ENCODE results near the gene CYTH3. TPM values are rescaled to one million over a fixed set of nuclear protein-coding genes. Genes with fewer than 3 reads are reported as not detected.

CYTH3 gene
- total and polyA plus RNA-seq, 9 donors, result 20.3 to 46.7 (median 41.3) TPM

DNA sequence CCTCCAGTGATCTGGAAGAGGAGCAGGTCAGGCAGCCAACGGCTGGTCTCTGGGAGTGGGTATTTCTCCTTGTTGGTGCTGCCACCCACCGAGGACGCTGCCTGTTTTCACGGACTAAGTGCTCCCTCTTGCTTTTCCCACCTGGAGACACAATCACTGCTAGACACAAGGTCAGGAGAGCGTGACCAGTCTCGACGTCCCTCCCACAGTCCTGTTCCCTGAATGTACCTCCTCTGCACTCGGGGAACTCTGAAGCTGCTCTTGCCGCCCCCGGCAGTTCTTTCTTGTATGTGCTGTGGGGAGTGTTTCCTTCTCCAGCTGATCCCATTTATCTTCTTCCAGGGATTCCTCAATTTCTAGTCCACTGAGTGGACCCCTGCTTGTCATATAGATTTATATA is 89.4 kb downstream of the CYTH3 start:
- no peak for DNase-seq

DNA sequence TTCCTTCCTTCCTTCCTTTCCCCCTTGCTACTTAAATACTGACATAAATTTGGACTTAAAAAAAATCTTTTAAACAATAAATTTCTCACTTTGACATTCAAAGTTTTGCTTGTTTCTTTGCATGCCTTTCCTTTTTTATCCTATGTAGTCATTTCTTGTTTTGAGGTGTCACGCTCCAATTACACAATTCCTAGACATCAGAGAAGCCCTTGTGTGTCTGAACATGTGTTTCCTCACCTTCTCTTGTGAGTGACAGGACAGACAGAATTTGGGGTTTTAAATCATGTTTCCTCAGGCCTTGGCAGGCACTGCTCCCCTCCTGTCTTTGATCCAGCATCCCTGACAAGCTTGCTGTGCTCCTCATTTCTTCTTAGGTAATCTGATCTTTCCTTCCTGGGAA is 91.3 kb downstream of the CYTH3 start:
- H3K27me3 ChIP-seq (ENCODE audit: control insufficient read depth, insufficient read depth, low read length), result no peaks in the 10 kb centered on the region
- no peak overlapping the region for H3K27ac ChIP-seq (ENCODE audit: low read length)
- no peak overlapping the region for H3K4me3 ChIP-seq (ENCODE audit: low read length)
- DNase-seq, result no peak
- H3K36me3 ChIP-seq (ENCODE audit: control insufficient read depth, insufficient read depth, low read length), result peaks cover 41% of the 10 kb centered on the region
- no peaks in the 10 kb centered on the region for H3K9me3 ChIP-seq (replicated peaks; ENCODE audit: control insufficient read depth, low read depth, low read length)
- WGBS (ENCODE audit: insufficient coverage), result no CpG with 5 or more reads among the region's 1 CpG
- peaks cover 5% of the 10 kb centered on the region for H3K4me1 ChIP-seq (ENCODE audit: control insufficient read depth, insufficient read depth, low read length)

More for the DNA sequence above, 89.4 kb downstream of the CYTH3 start:
- H3K4me1 ChIP-seq (ENCODE audit: control insufficient read depth, insufficient read depth, low read length), result peaks cover 5% of the 10 kb centered on the region
- no peak overlapping the region for H3K4me3 ChIP-seq (ENCODE audit: low read length)
- H3K27me3 ChIP-seq (ENCODE audit: control insufficient read depth, insufficient read depth, low read length), result no peaks in the 10 kb centered on the region
- no peak overlapping the region for H3K27ac ChIP-seq (ENCODE audit: low read length)
- 81% methylated on average over 5 of the region's 10 CpGs for WGBS (ENCODE audit: insufficient coverage)
- H3K9me3 ChIP-seq (replicated peaks; ENCODE audit: control insufficient read depth, low read depth, low read length), result no peaks in the 10 kb centered on the region
- peaks cover 51% of the 10 kb centered on the region for H3K36me3 ChIP-seq (ENCODE audit: control insufficient read depth, insufficient read depth, low read length)

DNA sequence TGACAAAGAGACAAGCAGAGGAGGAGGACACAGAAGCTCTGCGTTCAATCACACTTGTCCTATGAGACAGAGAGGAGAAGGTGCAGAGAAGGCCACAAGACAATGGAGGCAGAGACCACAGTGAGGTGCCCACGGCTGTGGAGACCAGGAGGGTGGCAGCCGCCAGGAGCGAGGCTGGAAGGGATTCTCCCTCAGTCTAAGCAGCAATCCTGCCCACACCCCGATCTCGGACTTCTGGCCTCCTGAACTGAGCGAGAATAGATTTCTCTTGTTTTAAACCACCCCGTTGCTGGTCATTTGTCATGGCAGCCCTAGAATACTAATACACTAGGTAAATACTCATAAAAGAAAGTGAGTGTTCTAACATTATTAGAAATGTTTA is 92.1 kb downstream of the CYTH3 start:
- peaks cover 38% of the 10 kb centered on the region for H3K36me3 ChIP-seq (ENCODE audit: control insufficient read depth, insufficient read depth, low read length)
- WGBS (ENCODE audit: insufficient coverage), result 87% methylated on average over 4 of the region's 8 CpGs

DNA sequence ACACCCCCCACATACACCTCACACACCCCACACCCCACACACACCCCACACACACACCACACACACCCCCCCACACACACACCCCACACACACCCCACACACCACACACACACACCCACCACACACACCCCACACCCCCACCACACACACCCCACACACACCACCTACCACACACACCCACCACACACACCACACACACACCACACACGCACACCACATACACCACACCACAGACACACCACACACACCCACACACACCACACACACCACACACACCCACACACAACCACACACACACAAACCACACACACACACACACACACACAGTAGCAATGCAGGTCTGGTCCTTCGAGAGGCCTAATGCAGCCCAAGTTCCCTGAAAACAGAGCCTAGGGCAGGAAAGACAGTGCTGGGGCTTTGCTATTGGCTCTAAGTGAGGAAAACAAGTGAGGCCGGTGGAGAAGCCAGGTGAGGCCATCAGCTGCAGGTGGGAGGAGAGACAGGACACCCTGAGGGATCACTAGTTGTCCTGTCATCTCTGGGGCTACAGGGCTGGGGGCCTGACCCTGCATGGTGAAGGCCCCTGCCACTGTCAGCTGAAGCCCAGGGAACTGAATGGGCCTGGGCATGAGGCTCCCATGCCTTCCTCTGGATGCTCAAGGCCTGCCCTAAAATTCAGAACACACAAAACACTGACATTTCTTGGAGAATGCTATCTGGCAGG is 92.6 kb downstream of the CYTH3 start:
- WGBS (ENCODE audit: insufficient coverage), result 70% methylated on average over 2 of the region's 3 CpGs
- no peak overlapping the region for H3K27ac ChIP-seq (ENCODE audit: low read length)
- no peaks in the 10 kb centered on the region for H3K27me3 ChIP-seq (ENCODE audit: control insufficient read depth, insufficient read depth, low read length)
- no peaks in the 10 kb centered on the region for H3K9me3 ChIP-seq (replicated peaks; ENCODE audit: control insufficient read depth, low read depth, low read length)
- H3K4me3 ChIP-seq (ENCODE audit: low read length), result no peak overlapping the region
- peaks cover 5% of the 10 kb centered on the region for H3K4me1 ChIP-seq (ENCODE audit: control insufficient read depth, insufficient read depth, low read length)
- DNase-seq, result no peak
- peaks cover 41% of the 10 kb centered on the region for H3K36me3 ChIP-seq (ENCODE audit: control insufficient read depth, insufficient read depth, low read length)

More for the DNA sequence above, 92.1 kb downstream of the CYTH3 start:
- H3K27me3 ChIP-seq (ENCODE audit: control insufficient read depth, insufficient read depth, low read length), result no peaks in the 10 kb centered on the region
- no peak overlapping the region for H3K27ac ChIP-seq (ENCODE audit: low read length)
- H3K4me1 ChIP-seq (ENCODE audit: control insufficient read depth, insufficient read depth, low read length), result peaks cover 5% of the 10 kb centered on the region
- no peaks in the 10 kb centered on the region for H3K9me3 ChIP-seq (replicated peaks; ENCODE audit: control insufficient read depth, low read depth, low read length)
- no peak overlapping the region for H3K4me3 ChIP-seq (ENCODE audit: low read length)
- no peak for DNase-seq

DNA sequence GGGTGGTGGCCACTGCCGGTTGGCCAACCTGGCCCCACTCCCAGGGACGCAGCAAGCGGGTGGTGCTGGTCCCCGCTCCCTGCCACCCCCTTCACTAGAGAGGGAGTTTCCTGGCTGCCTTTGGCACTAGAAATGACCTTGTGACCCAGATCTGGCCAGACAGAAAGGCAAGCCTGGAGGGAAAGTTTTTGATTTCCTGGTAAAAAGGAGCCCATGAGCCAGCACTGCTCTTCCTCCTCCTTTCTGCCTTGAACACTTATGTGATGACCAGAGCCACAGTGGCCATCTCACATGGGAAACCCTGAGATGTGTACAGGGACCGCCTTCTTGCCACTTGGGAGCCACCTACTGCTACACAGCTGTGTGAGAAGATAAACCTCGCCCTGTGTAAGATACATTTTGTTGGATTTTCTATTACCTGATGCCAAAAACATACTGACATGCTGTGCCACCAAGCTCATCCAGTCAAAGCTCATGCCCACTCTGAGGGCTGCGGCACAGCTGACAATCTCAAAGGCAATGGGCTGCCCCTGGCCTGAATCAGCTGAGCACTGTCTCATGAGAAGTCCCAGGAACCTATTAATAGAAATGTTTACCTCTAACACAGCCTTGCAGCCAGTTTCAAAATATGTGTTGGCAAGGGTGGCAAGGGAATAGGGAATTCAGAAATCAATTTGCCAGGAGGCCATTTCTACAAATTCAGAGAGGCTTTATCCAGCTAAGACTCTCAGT is 94.0 kb downstream of the CYTH3 start:
- Histone ChIP-seq H3K36me3 (ENCODE audit: control insufficient read depth, insufficient read depth, low read length) (peaks cover 35% of the 10 kb centered on the region), H3K9me3 (replicated peaks; ENCODE audit: control insufficient read depth, low read depth, low read length) (no peaks in the 10 kb centered on the region), H3K4me1 (ENCODE audit: control insufficient read depth, insufficient read depth, low read length) (peaks cover 5% of the 10 kb centered on the region), H3K27me3 (ENCODE audit: control insufficient read depth, insufficient read depth, low read length) (no peaks in the 10 kb centered on the region), H3K4me3 (ENCODE audit: low read length) (no peak overlapping the region), H3K27ac (ENCODE audit: low read length) (no peak overlapping the region)
- no peak for DNase-seq
- no CpG with 5 or more reads among the region's 7 CpGs for WGBS (ENCODE audit: insufficient coverage)

DNA sequence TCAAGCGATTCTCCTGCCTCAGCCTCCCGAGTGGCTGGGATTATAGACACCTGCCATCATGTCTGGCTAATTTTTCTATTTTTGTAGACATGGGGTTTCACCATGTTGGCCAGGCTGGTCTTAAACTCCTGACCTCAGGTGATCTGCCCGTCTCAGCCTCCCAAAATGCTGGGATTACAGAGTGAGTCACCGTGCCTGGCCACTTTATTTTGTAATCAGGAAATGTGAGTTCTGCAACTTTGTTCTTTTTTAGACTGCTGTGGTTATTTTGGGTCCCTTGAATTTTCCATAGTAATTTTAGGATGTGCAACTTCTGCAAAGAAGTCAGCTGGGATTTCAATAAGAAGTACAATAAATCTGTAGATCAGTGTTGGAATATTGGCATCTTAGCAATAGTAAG is 96.8 kb downstream of the CYTH3 start:
- Histone ChIP-seq H3K27ac (ENCODE audit: low read length) (no peak overlapping the region), H3K4me3 (ENCODE audit: low read length) (no peak overlapping the region), H3K4me1 (ENCODE audit: control insufficient read depth, insufficient read depth, low read length) (peaks cover 19% of the 10 kb centered on the region), H3K36me3 (ENCODE audit: control insufficient read depth, insufficient read depth, low read length) (peaks cover 40% of the 10 kb centered on the region), H3K27me3 (ENCODE audit: control insufficient read depth, insufficient read depth, low read length) (no peaks in the 10 kb centered on the region), H3K9me3 (replicated peaks; ENCODE audit: control insufficient read depth, low read depth, low read length) (no peaks in the 10 kb centered on the region)
- peak; percentile 64 for DNase-seq
- 57% methylated on average over 4 of the region's 4 CpGs for WGBS (ENCODE audit: insufficient coverage)

DNA sequence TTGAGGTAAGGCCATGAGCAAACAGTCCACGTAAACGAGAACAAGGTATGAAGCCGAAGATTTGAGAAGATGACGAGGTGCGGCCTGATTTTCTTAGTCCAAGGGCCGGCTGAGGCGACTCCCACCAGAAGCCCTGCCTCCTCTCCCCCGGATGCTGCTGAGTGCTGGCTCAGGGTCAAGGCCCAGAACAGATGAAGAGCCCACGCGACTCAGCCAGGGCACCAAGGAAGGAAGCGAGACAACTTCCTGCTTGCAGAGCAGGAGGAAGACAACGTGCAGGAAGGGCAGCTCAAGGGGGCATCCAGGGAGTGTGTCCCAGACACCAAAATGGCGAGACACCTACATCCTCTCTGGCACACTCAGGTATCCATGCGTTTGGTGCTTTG is 99.5 kb downstream of the CYTH3 start:
- Histone ChIP-seq H3K27ac (ENCODE audit: low read length) (no peak overlapping the region), H3K4me1 (ENCODE audit: control insufficient read depth, insufficient read depth, low read length) (peaks cover 26% of the 10 kb centered on the region), H3K9me3 (replicated peaks; ENCODE audit: control insufficient read depth, low read depth, low read length) (no peaks in the 10 kb centered on the region), H3K4me3 (ENCODE audit: low read length) (no peak overlapping the region), H3K27me3 (ENCODE audit: control insufficient read depth, insufficient read depth, low read length) (no peaks in the 10 kb centered on the region), H3K36me3 (ENCODE audit: control insufficient read depth, insufficient read depth, low read length) (peaks cover 50% of the 10 kb centered on the region)
- 57% methylated on average over 10 of the region's 14 CpGs for WGBS (ENCODE audit: insufficient coverage)
- DNase-seq, result no peak

DNA sequence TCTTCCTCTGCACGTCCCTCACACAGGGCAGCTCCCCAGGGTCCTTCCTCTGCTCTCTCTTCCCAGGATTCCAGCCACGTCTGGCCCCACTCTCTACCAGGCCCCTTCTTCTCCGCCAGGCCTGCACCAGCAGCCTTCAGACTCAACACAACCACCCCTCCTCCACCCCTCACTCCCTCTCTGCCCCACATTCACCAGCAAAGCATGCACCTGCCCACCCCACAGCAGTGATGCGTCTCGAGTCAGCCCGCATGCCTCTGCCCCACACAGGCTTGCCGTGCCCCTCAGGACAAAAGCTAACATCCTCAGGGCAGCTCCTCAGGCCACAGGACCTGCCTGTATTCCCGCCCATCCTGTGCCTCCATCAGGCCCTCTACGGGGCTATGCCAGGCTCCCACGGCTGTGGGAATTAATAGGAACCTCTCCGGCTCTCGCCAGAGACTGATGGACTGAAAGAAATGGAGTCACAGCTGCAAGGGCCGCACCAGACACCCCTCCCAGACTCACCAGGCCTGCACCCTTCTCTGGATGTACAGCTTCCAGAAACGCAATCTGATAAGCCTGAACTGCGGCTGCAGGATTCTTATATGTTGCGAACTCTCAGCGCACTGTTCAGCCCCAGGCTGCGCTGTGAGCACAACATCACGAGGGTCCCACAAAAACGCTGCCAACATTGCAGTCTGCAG is 100.1 kb downstream of the CYTH3 start:
- Histone ChIP-seq H3K9me3 (replicated peaks; ENCODE audit: control insufficient read depth, low read depth, low read length) (no peaks in the 10 kb centered on the region), H3K4me1 (ENCODE audit: control insufficient read depth, insufficient read depth, low read length) (peaks cover 32% of the 10 kb centered on the region), H3K36me3 (ENCODE audit: control insufficient read depth, insufficient read depth, low read length) (peaks cover 51% of the 10 kb centered on the region), H3K27me3 (ENCODE audit: control insufficient read depth, insufficient read depth, low read length) (no peaks in the 10 kb centered on the region), H3K4me3 (ENCODE audit: low read length) (no peak overlapping the region), H3K27ac (ENCODE audit: low read length) (no peak overlapping the region)
- 72% methylated on average over 20 of the region's 20 CpGs for WGBS (ENCODE audit: insufficient coverage)
- no peak for DNase-seq

DNA sequence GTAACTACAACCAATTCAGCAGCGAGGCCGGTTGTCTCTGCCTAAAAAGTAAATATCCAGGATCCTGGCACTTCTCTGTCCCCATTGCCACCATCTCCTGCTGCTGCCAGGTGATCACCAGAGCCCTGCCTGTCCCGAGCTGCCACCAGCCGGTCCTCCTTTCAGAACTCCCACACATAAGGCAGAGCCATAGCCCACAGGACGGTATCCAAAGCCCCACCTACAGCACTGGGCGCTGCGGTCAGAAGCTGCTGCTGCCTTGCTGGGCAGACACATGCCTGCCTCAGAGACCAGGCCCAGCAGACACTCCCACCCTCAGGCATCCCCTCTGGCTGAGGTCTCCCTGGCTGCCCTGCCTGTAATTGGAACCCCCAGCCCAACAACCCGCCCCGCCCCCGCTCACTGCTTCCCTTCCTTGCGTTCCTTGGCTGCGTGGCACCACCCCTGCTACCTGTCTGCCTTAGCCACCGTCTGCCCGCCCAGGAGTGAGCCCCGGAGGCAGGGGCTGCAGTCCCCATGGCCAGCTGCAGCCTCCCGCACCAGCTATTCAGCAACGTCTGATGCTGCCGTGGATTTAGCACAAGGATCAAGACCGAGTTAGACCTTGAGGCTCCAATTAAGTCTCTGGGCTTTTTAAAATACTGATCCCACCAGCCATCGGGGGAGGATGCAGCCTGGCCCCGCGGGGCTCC is 100.7 kb downstream of the CYTH3 start:
- WGBS (ENCODE audit: insufficient coverage), result 41% methylated on average over 22 of the region's 22 CpGs
- Histone ChIP-seq H3K4me1 (ENCODE audit: control insufficient read depth, insufficient read depth, low read length) (peaks cover 38% of the 10 kb centered on the region), H3K4me3 (ENCODE audit: low read length) (no peak overlapping the region), H3K27me3 (ENCODE audit: control insufficient read depth, insufficient read depth, low read length) (no peaks in the 10 kb centered on the region), H3K36me3 (ENCODE audit: control insufficient read depth, insufficient read depth, low read length) (peaks cover 50% of the 10 kb centered on the region), H3K27ac (ENCODE audit: low read length) (no peak overlapping the region), H3K9me3 (replicated peaks; ENCODE audit: control insufficient read depth, low read depth, low read length) (no peaks in the 10 kb centered on the region)
- no peak for DNase-seq

All from muscle of leg (tissue), 11 donors.